Parathyroid adenoma (tissue), 2 donors: ENCODE measurements around the gene GPR176.

Source experiments
- H2AFZ ChIP-seq: fragments of 300-600 bp; sonication (generic); one replicate; pipeline ENCODE4 v1.7.0; 2017; ENCODE audit warnings: antibody characterized with exemption, mild to moderate bottlenecking
- H3K27ac ChIP-seq: fragments of 300-600 bp; sonication (generic); one replicate; pipeline ENCODE4 v1.7.0; 2017
- H3K27me3 ChIP-seq: fragments of 300-600 bp; sonication (generic); one replicate; pipeline ENCODE4 v1.7.0; 2017; ENCODE audit warnings: low read length; ENCODE audit not compliant: control insufficient read depth, insufficient read depth
- H3K36me3 ChIP-seq: fragments of 300-600 bp; sonication (generic); one replicate; pipeline ENCODE4 v1.7.0; 2017; ENCODE audit warnings: low read length; ENCODE audit not compliant: control insufficient read depth, insufficient read depth
- H3K4me1 ChIP-seq: fragments of 300-600 bp; sonication (generic); one replicate; pipeline ENCODE4 v1.7.0; 2017; ENCODE audit warnings: control low read depth
- H3K4me2 ChIP-seq: fragments of 300-600 bp; sonication (generic); one replicate; pipeline ENCODE4 v1.7.0; 2017; ENCODE audit warnings: low read length
- H3K4me3 ChIP-seq: fragments of 300-600 bp; sonication (generic); one replicate; pipeline ENCODE4 v1.7.0; 2017; ENCODE audit warnings: low read depth, low read length
- H3K79me2 ChIP-seq: fragments of 300-600 bp; sonication (generic); one replicate; pipeline ENCODE4 v1.7.0; 2017; ENCODE audit warnings: control low read depth
- H3K9ac ChIP-seq: fragments of 300-600 bp; sonication (generic); one replicate; pipeline ENCODE4 v1.7.0; 2017; ENCODE audit warnings: mild to moderate bottlenecking
- H3K9me3 ChIP-seq: fragments of 300-600 bp; sonication (generic); one replicate; pipeline ENCODE4 v1.7.0; 2017; ENCODE audit warnings: low read length; ENCODE audit not compliant: control insufficient read depth
- TF ChIP-seq, protein P1 (sequence below): fragments of 300-600 bp; sonication (generic); IDR thresholded peaks from one replicate; pipeline ENCODE4 v1.7.0; 2017; ENCODE audit warnings: antibody characterized with exemption, mild to moderate bottlenecking
- donor health status: primary hyperparathyroidism.

The GPR176 gene

GRCh38 chr15:39856357-39856756, 63.7 kb downstream of the GPR176 start:
- H2AFZ ChIP-seq: no peak overlapping the region
- TF ChIP-seq, protein P1, sequence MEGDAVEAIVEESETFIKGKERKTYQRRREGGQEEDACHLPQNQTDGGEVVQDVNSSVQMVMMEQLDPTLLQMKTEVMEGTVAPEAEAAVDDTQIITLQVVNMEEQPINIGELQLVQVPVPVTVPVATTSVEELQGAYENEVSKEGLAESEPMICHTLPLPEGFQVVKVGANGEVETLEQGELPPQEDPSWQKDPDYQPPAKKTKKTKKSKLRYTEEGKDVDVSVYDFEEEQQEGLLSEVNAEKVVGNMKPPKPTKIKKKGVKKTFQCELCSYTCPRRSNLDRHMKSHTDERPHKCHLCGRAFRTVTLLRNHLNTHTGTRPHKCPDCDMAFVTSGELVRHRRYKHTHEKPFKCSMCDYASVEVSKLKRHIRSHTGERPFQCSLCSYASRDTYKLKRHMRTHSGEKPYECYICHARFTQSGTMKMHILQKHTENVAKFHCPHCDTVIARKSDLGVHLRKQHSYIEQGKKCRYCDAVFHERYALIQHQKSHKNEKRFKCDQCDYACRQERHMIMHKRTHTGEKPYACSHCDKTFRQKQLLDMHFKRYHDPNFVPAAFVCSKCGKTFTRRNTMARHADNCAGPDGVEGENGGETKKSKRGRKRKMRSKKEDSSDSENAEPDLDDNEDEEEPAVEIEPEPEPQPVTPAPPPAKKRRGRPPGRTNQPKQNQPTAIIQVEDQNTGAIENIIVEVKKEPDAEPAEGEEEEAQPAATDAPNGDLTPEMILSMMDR: no peak
- H3K27me3 ChIP-seq: no peaks in the 10 kb centered on the region
- H3K36me3 ChIP-seq: no peaks in the 10 kb centered on the region
- no peak overlapping the region for H3K4me2 ChIP-seq
- H3K27ac ChIP-seq: no peak overlapping the region
- no peaks in the 10 kb centered on the region for H3K4me1 ChIP-seq
- H3K9me3 ChIP-seq: no peaks in the 10 kb centered on the region
- H3K9ac ChIP-seq: no peak overlapping the region
- H3K4me3 ChIP-seq: no peak overlapping the region
- no peaks in the 10 kb centered on the region for H3K79me2 ChIP-seq

GRCh38 chr15:39855400-39855799, 64.7 kb downstream of the GPR176 start:
- no peaks in the 10 kb centered on the region for H3K9me3 ChIP-seq
- TF ChIP-seq, protein P1: no peak
- no peaks in the 10 kb centered on the region for H3K36me3 ChIP-seq
- H2AFZ ChIP-seq: no peak overlapping the region
- no peak overlapping the region for H3K4me3 ChIP-seq
- no peaks in the 10 kb centered on the region for H3K27me3 ChIP-seq
- H3K27ac ChIP-seq: no peak overlapping the region
- no peak overlapping the region for H3K4me2 ChIP-seq
- no peaks in the 10 kb centered on the region for H3K4me1 ChIP-seq
- H3K9ac ChIP-seq: no peak overlapping the region
- H3K79me2 ChIP-seq: no peaks in the 10 kb centered on the region

DNA sequence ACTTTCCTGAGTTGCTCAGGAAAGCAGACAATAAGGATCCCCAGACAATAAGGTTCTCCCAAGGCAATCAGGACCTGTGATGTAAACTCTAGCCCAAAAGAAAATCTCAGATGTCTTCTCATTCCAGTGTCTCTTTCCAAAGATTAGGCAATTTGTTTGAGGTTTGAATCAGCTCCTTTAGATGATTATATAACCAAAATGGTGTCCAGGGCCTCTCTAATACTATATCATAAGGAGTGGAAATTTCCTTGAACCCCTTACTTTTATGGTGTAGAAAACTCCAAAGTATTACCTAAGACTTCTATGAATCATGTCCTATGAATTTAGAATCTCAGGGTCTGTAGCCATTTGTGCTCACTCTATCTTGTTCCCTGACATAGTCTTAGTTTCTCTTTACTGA, 65.9 kb downstream of the GPR176 start:
- Histone ChIP-seq H3K4me2 (no peak overlapping the region), H3K4me3 (no peak overlapping the region), H3K79me2 (no peaks in the 10 kb centered on the region), H3K27ac (no peak overlapping the region), H2AFZ (no peak overlapping the region), H3K9ac (no peak overlapping the region), H3K4me1 (no peaks in the 10 kb centered on the region), H3K36me3 (no peaks in the 10 kb centered on the region), H3K9me3 (no peaks in the 10 kb centered on the region), H3K27me3 (no peaks in the 10 kb centered on the region)
- TF ChIP-seq, protein P1: no peak

GRCh38 chr15:39852250-39852649, 67.8 kb downstream of the GPR176 start:
- no peaks in the 10 kb centered on the region for H3K4me1 ChIP-seq
- TF ChIP-seq, protein P1: no peak
- no peak overlapping the region for H3K9ac ChIP-seq
- no peak overlapping the region for H3K4me2 ChIP-seq
- no peak overlapping the region for H3K4me3 ChIP-seq
- no peaks in the 10 kb centered on the region for H3K36me3 ChIP-seq
- no peaks in the 10 kb centered on the region for H3K9me3 ChIP-seq
- no peaks in the 10 kb centered on the region for H3K27me3 ChIP-seq
- no peak overlapping the region for H2AFZ ChIP-seq
- H3K27ac ChIP-seq: no peak overlapping the region
- H3K79me2 ChIP-seq: no peaks in the 10 kb centered on the region

DNA sequence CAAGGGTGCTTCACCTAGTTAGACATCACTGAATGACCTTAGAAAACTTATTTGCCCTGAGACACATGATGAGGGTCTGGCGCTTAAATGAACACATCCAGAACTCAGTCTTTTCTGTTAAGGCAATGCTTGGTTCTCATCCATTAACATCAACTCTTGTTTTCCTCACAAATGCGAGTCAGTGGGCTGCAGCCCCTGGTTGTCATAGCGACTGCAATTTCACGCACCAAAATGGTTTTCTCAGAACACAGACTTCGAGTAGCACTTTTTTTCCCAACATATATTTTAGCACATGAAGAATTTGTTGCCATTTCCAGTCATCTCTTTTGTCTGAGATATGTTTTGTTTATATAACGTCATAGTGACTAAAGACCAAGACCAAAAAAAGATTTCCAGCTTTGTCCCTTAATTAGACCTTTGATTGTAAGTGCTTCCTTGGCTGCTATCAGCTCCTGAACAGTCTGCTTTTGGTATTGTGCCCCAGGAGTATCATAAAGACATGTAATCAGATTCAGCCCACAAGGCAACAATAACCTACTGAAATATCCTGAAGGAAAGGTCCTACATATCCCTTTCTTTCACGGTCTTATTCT, 68.5 kb downstream of the GPR176 start:
- H3K4me1 ChIP-seq: no peaks in the 10 kb centered on the region
- H3K9me3 ChIP-seq: no peaks in the 10 kb centered on the region
- TF ChIP-seq, protein P1: no peak
- no peak overlapping the region for H2AFZ ChIP-seq
- no peak overlapping the region for H3K4me2 ChIP-seq
- no peak overlapping the region for H3K4me3 ChIP-seq
- no peak overlapping the region for H3K27ac ChIP-seq
- H3K27me3 ChIP-seq: no peaks in the 10 kb centered on the region
- H3K79me2 ChIP-seq: no peaks in the 10 kb centered on the region
- H3K36me3 ChIP-seq: no peaks in the 10 kb centered on the region
- no peak overlapping the region for H3K9ac ChIP-seq
